ENCODE measurements around the gene CASKIN1. TPM values are rescaled to one million over a fixed set of nuclear protein-coding genes. Genes with fewer than 3 reads are reported as not detected.

CASKIN1 gene
- total RNA-seq, 1 donor from 2014 or later, result 1.2 TPM

- no peak for DNase-seq (ENCODE audit: low spot score)
- intact Hi-C loops (cut with DNase I), result no loop called here
These were observed 29.9 kb downstream of the CASKIN1 start for GRCh38 chr16:2166263-2167067.

- DNase-seq (ENCODE audit: low spot score), result no peak
- intact Hi-C loops (cut with DNase I), result no loop called here
These were observed 30.5 kb downstream of the CASKIN1 start for GRCh38 chr16:2165861-2166260.

- DNase-seq (ENCODE audit: low spot score), result no peak
- intact Hi-C loops (cut with DNase I), result no loop called here
These were observed 33.1 kb downstream of the CASKIN1 start for GRCh38 chr16:2163211-2163881.

- no peak for DNase-seq (ENCODE audit: low spot score)
- intact Hi-C loops (cut with DNase I), result no loop called here
These were observed 33.7 kb downstream of the CASKIN1 start for GRCh38 chr16:2162676-2163118.

GRCh38 chr16:2161911-2162310 lies 34.5 kb downstream of the CASKIN1 start:
- DNase-seq (ENCODE audit: low spot score), result no peak
- intact Hi-C loops (cut with DNase I), result no loop called here

- intact Hi-C loops (cut with DNase I), result no loop called here
- DNase-seq (ENCODE audit: low spot score), result no peak
These were observed 35.4 kb downstream of the CASKIN1 start for GRCh38 chr16:2160915-2161551.

- no peak for DNase-seq (ENCODE audit: low spot score)
- intact Hi-C loops (cut with DNase I), result loop anchor here (5.0 kb wide), 2 partner anchors 48 to 93 kb away; partner anchors contain the start of genes ECI1 and MLST8
These were observed 37.1 kb downstream of the CASKIN1 start for GRCh38 chr16:2159175-2159838.

- intact Hi-C loops (cut with DNase I), result loop anchor here (5.0 kb wide), 2 partner anchors 49 to 94 kb away; partner anchors contain the start of genes ECI1 and MLST8
- DNase-seq (ENCODE audit: low spot score), result no peak
These were observed 38.2 kb downstream of the CASKIN1 start for GRCh38 chr16:2158262-2158638.

- intact Hi-C loops (cut with DNase I), result loop anchor here (5.0 kb wide), 2 partner anchors 50 to 95 kb away; partner anchors contain the start of genes ECI1 and MLST8
- no peak for DNase-seq (ENCODE audit: low spot score)
These were observed 38.7 kb downstream of the CASKIN1 start for GRCh38 chr16:2157480-2158261.

- intact Hi-C loops (cut with DNase I), result loop anchor here (5.0 kb wide), 2 partner anchors 50 to 95 kb away; partner anchors contain the start of genes ECI1 and MLST8
- DNase-seq (ENCODE audit: low spot score), result no peak
These were observed 39.6 kb downstream of the CASKIN1 start for GRCh38 chr16:2156849-2157224.

- DNase-seq (ENCODE audit: low spot score), result no peak
- intact Hi-C loops (cut with DNase I), result loop anchor here (5.0 kb wide), 2 partner anchors 51 to 96 kb away; partner anchors contain the start of genes ECI1 and MLST8
These were observed 40.2 kb downstream of the CASKIN1 start for GRCh38 chr16:2155977-2156848.

GRCh38 chr16:2155091-2155950 lies 41.1 kb downstream of the CASKIN1 start, which contains the start of gene TRAF7:
TRAF7 (plus strand) TSS chr16:2155782; CDS start chr16:2163921, 8,139 bp downstream.
- intact Hi-C loops (cut with DNase I), result loop anchor here (5.0 kb wide), 2 partner anchors 52 to 97 kb away; partner anchors contain the start of genes ECI1 and MLST8
- peak; percentile 99 for DNase-seq (ENCODE audit: low spot score)

GRCh38 chr16:2154533-2155090 lies 41.8 kb downstream of the CASKIN1 start:
- intact Hi-C loops (cut with DNase I), result loop anchor here (5.0 kb wide), 2 partner anchors 53 to 98 kb away; partner anchors contain the start of genes ECI1 and MLST8
- DNase-seq (ENCODE audit: low spot score), result no peak

- no peak for DNase-seq (ENCODE audit: low spot score)
- intact Hi-C loops (cut with DNase I), result no loop called here
These were observed 43.5 kb downstream of the CASKIN1 start for GRCh38 chr16:2152695-2153506.

Data from cardiac septum (tissue), 1 donor.